Erythroblast (primary cell): ENCODE results near the gene GPR55.

Source experiments
- GATA1 ChIP-seq: IDR thresholded peaks from 2 replicates; pipeline ENCODE4 v1.6.1; 2011; ENCODE audit warnings: low read depth, mild to moderate bottlenecking, control low read depth, low read length, moderate library complexity
- POLR2A ChIP-seq: IDR thresholded peaks from 2 replicates; pipeline ENCODE4 v1.6.1; 2011; ENCODE audit warnings: mild to moderate bottlenecking, low read length

- TF ChIP-seq POLR2A, result no peak
- TF ChIP-seq GATA1, result no peak
Measured at GRCh38 chr2:230925443-230925878, 419 bp upstream of the GPR55 start.
